HG03095 (cell line): ENCODE data around the gene BRI3BP.
"Not testable (repeated sequence)": the region's sequence is repeated elsewhere in the genome, so short reads cannot be mapped to it uniquely, and the experiment has no call there.

Experiments used
- ATAC-seq: cut with Tn5 transposase; IDR thresholded peaks from one replicate; pipeline ENCODE4 v1.9.1; 2021; ENCODE audit warnings: moderate library complexity; ENCODE audit not compliant: unreplicated experiment

BRI3BP gene

DNA sequence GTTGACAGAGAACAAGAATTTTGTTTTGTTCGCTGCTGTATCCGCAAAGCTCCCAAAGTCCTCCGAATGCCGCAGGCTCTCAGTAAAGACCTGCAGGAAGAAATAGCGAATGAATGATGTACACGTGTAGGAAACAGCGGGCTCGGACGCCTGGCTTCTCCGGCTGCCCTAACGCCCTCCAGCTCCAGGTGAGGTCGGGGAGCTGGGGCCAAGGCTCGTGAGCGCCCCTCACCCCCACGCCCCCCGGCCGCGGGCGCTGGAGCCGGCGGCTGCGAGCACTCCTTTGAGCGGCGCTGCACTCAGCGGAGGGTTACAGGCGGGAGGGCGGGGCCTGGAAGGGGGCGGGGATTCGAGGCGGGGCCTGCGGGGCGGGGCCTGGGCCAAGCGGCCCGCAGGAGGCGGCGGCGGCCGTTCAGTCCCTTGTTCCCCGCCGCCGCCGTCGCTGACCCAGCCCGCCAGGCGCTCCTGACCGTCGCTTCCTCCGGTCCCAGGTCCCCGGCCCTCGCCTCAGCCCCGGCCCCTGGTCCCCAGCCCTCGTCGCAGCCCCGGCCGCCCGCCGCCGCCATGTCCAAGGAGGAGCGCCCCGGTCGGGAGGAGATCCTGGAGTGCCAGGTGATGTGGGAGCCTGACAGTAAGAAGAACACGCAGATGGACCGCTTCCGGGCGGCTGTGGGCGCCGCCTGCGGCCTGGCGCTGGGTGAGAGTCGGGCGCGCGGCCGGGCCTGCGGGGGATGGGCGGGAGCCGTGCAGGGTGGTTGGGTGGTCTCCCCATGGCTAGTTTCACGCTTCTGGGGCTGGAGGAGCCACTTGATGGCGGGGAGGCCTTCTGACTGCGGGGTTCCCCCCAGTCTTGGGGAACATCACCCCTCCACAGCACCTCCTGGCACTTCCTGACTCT lies 71.8 kb downstream of the BRI3BP start, which contains the start of gene AACS:
TSS of gene AACS (plus strand) at position 415 of the 898 bp plus-strand sequence. CDS start at position 565, 150 bp downstream.
- ATAC-seq, result peak; percentile 94

DNA sequence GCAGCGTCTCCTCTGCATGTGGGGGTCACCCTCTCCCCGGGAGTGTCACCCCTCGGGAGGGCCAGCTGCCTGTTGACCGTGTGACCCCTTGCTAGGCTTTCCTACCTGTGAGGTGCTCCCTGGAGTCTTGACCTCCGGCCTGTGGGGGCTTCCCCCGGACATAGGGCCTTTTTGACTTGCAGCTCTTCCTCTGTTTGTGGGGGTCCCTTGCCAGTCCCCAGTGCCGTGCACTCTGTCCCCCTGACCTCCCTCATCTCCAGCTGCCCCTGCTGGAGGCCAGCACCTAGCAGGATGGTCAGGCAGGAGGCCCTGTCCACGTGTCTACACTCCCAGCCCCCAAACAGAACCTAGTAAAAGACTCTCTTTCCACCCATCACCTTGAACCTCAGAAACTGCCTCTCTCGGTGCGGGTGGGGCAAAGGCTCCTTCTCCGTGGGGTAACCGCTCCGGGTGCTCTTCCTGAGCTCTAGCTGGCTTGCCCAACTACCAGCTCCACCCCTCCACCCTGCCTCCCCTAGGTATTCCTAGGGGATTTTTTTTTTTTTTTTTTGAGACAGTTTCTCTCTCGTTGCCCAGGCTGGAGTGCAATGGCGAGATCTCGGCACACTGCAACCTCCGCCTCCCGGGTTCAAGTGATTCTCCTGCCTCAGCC lies 72.6 kb downstream of the BRI3BP start:
- peak; percentile 4 for ATAC-seq

GRCh38 chr12:125068391-125068790 lies 74.9 kb downstream of the BRI3BP start:
- no peak for ATAC-seq

DNA sequence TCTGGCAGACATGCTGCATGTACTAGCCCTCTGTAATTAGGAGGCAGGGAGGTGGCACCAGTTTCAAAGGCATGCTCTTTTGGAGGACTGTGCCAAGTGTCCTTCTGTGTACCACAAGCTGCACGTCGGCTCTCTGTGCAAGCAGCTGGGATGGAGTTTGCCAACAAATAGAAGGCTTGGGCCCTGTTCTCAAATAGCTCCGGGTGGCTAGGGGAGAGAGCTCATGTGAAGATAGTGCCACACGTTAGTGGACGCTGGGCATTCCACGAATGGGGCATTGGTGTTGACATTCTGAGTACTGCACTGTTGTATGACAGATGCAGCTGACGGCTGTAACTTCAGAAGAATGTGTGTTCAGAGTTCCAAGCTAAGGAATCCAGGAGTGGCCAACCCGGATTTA lies 76.2 kb downstream of the BRI3BP start:
- ATAC-seq, result no peak

GRCh38 chr12:125070112-125070511 lies 76.7 kb downstream of the BRI3BP start:
- ATAC-seq, result no peak

DNA sequence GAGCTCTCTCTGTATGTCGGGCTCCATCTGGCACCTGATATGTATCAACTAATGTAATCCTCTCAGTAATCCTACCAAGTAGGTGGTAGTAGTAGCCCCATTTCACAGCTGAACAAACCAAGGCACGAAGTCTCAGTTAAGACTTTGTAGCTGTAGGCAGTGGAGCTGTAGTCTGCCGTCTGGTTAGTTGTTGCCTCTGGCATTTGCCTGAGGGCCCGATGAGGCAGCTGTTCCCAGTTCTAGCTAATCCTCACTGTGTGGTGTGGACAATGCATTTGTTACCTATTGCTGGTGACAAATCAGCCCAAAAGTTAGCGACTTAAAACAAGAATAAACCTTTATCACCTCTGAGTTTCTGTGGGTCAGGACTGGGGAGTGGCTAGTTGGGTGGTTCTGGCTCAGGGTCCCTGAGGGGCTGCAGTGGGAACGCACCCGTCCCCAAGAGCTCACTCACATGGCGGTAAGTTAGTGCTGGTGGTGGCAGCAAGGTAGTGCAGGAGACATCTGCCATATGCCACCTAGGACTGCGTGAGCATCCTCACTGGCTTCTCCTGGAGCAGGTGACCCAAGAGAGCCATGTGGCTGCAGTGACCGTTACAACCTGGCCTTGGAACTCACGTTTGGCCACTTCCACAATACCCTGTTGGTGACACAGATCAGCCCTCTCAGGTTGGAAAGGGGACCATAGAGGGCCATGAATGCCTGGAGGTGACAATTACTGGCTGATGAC lies 77.4 kb downstream of the BRI3BP start:
- ATAC-seq, result no peak

DNA sequence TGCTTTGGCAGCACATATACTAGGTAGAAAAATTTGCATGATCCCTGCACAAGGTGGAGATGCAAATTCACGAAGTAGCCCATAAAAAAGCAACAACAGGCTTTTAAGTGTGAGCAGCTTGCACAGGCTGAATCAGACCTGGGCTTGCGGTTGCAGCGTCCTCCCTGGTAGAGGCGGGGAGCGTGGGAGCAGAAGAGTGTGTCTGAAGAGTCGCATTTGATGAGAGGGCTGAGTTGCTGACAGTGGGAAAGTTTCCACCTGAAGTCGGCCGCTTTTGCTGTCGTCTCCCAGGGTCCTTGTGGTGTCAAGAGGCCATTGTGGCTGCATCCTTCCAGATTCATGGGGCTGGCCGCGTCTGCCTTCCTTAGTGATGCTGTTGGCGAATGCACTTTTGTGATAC lies 78.0 kb downstream of the BRI3BP start:
- ATAC-seq, result no peak

GRCh38 chr12:125072496-125072895 lies 79.1 kb downstream of the BRI3BP start:
- ATAC-seq, result no peak

- ATAC-seq, result not testable (repeated sequence)
Measured at GRCh38 chr12:125074294-125074693, 80.8 kb downstream of the BRI3BP start.

GRCh38 chr12:125076103-125076502 lies 82.7 kb downstream of the BRI3BP start:
- no peak for ATAC-seq

DNA sequence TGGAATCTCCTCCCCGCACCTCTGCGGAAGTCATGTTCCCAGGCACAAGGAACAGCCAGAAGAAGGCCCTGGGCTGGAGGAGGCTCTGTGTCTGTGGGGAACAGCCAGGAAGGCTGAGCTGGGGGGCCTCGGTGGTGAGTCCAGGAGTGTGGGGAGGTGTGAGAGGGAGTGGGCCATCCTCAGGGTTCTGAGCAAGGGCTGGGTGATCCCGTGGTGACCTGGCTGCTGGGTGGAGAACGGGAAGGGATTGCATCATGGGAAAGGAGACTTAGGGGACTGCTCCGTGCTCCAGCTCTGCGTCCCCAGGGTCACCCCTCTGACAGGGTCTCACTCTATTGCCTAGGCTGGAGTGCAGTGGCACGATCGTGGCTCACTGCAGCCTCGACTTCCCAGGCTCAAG lies 85.6 kb downstream of the BRI3BP start:
- ATAC-seq, result no peak

GRCh38 chr12:125079648-125080645 lies 86.5 kb downstream of the BRI3BP start:
- ATAC-seq, result no peak
